ENCODE measurements around the gene TMEM202.
"Not testable (repeated sequence)": the region's sequence is repeated elsewhere in the genome, so short reads cannot be mapped to it uniquely, and the experiment has no call there.

TMEM202 gene

GRCh38 chr15:72404356-72404755 lies 6.3 kb downstream of the TMEM202 start:
- DNase-seq (ENCODE audit: low read depth) = no peak

GRCh38 chr15:72404841-72405240 lies 6.7 kb downstream of the TMEM202 start:
- no peak for DNase-seq (ENCODE audit: low read depth)

GRCh38 chr15:72406936-72407335 lies 8.8 kb downstream of the TMEM202 start:
- DNase-seq (ENCODE audit: low read depth) = no peak

- DNase-seq (ENCODE audit: low read depth) = no peak
These were observed 13.0 kb downstream of the TMEM202 start for GRCh38 chr15:72411111-72411510.

GRCh38 chr15:72411544-72411943 lies 13.4 kb downstream of the TMEM202 start:
- DNase-seq (ENCODE audit: low read depth) = no peak

- not testable (repeated sequence) for DNase-seq (ENCODE audit: low read depth)
These were observed 15.2 kb downstream of the TMEM202 start for GRCh38 chr15:72413337-72413736.

GRCh38 chr15:72415304-72415703 lies 17.2 kb downstream of the TMEM202 start:
- DNase-seq (ENCODE audit: low read depth) = no peak

GRCh38 chr15:72419768-72420167 lies 21.7 kb downstream of the TMEM202 start:
- not testable (repeated sequence) for DNase-seq (ENCODE audit: low read depth)

- no peak for DNase-seq (ENCODE audit: low read depth)
These were observed 22.5 kb downstream of the TMEM202 start for GRCh38 chr15:72420576-72420975.

- DNase-seq (ENCODE audit: low read depth) = no peak
These were observed 23.4 kb downstream of the TMEM202 start for GRCh38 chr15:72421484-72421883.

- DNase-seq (ENCODE audit: low read depth) = no peak
These were observed 25.2 kb downstream of the TMEM202 start for GRCh38 chr15:72423256-72423655.

- no peak for DNase-seq (ENCODE audit: low read depth)
These were observed 28.6 kb downstream of the TMEM202 start for GRCh38 chr15:72426753-72427152.

GRCh38 chr15:72437650-72438316 lies 39.7 kb downstream of the TMEM202 start:
- DNase-seq (ENCODE audit: low read depth) = no peak

- DNase-seq (ENCODE audit: low read depth) = not testable (repeated sequence)
These were observed 44.7 kb downstream of the TMEM202 start for GRCh38 chr15:72442848-72443247.

GRCh38 chr15:72445426-72445825 lies 47.3 kb downstream of the TMEM202 start:
- no peak for DNase-seq (ENCODE audit: low read depth)

GRCh38 chr15:72450805-72451204 lies 52.7 kb downstream of the TMEM202 start:
- no peak for DNase-seq (ENCODE audit: low read depth)

GRCh38 chr15:72451224-72451623 lies 53.1 kb downstream of the TMEM202 start:
- DNase-seq (ENCODE audit: low read depth) = no peak

- no peak for DNase-seq (ENCODE audit: low read depth)
These were observed 58.6 kb downstream of the TMEM202 start for GRCh38 chr15:72456684-72457083.

All from HS-5 (cell line).